Measurements from ENCODE around the gene CETP.

Gene CETP

DNA sequence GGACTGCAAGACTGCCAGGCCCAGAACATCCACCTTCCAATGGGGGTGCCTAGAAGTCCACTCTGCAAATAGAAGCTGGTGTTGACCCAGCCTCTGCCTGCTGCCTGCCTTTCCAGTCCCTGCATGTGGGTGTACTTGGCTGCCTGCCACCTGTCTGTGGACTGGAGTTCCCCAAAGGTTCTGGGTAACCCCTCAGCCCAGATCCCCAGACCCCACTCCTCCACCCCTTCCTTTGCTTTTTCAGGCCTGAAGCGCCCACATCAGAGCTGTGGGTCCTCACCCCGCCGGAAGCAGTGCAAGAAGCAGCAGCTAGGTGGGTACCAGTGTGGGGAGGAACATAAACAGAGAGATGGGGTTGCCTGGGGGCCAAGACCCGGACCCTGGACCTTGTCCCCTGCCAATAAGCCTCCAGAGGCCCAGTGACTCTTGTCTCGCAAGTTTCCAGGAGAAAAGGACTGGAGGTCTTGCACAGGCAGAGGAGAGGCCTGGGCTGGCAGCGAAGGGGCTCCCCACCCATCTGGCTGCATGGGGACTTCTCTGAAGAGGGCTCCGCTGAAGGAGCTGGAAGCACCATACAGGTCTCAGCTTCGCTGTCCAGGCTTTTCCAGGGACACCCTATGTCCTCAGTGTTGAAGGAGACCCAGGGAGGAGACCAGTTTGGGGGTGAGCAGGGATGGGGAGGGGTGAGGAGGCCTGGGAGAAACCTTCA is 61.9 kb downstream of the CETP start:
- peak; percentile 74 for DNase-seq (ENCODE audit: low read depth)

DNA sequence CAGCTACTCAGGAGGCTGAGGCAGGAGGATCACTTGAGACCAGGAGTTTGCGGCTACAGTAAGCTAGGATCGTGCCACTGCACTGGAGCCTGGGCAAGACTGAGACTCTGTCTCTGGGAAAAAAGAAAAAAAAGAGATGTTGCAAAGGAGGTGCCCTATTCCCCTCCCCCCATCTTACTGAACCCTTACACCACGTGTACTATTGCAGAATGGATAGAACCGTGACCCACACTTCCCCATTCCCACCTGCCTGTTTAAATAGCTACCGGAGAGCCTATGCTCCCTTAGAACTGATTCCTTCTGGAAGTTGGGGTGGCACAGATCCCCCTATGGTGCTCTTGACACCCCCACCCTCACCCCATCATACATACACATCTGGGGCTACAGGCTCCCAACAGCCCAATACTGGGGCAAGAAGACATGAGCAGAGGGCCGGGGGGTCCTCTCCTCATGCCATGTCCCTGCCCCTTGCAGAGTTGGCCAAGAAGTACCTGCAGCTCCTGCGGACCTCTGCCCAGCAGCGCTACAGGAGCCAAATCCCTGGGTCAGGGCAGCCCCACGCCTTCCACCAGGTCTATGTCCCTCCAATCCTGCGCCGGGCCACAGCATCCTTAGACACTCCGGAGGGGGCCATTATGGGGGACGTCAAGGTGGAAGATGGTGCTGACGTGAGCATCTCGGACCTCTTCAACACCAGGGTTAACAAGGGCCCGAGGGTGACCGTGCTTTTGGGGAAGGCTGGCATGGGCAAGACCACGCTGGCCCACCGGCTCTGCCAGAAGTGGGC is 63.3 kb downstream of the CETP start:
- DNase-seq (ENCODE audit: low read depth): no peak

DNA sequence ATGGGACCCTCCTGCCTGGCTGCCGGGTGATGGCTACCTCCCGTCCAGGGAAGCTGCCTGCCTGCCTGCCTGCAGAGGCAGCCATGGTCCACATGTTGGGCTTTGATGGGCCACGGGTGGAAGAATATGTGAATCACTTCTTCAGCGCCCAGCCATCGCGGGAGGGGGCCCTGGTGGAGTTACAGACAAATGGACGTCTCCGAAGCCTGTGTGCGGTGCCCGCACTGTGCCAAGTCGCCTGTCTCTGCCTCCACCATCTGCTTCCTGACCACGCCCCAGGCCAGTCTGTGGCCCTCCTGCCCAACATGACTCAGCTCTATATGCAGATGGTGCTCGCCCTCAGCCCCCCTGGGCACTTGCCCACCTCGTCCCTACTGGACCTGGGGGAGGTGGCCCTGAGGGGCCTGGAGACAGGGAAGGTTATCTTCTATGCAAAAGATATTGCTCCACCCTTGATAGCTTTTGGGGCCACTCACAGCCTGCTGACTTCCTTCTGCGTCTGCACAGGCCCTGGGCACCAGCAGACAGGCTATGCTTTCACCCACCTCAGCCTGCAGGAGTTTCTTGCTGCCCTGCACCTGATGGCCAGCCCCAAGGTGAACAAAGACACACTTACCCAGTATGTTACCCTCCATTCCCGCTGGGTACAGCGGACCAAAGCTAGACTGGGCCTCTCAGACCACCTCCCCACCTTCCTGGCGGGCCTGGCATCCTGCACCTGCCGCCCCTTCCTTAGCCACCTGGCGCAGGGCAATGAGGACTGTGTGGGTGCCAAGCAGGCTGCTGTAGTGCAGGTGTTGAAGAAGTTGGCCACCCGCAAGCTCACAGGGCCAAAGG is 64.4 kb downstream of the CETP start:
- no peak for DNase-seq (ENCODE audit: low read depth)

DNA sequence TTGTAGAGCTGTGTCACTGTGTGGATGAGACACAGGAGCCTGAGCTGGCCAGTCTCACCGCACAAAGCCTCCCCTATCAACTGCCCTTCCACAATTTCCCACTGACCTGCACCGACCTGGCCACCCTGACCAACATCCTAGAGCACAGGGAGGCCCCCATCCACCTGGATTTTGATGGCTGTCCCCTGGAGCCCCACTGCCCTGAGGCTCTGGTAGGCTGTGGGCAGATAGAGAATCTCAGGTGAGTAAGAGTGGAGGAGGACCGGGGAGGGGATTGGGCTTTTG is 65.0 kb downstream of the CETP start:
- no peak for DNase-seq (ENCODE audit: low read depth)

DNA sequence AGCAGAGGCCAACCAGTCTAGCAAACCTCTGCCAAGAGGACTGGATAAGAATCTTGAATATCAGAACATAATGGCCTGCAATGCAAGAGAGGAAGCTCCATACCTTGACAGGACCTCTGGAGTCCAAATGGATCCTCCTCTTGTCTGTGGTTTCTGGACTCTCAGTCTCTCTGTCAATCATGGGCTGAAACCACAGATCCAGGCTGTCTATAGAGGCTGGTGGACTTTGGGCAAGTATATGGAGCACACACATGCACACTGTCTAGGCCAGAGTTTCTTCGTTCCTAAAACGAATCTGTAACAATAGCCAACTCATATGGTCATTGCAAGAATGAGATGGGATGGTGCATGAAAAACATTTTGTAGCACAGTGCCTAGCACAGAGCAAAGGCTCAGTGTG is 65.3 kb downstream of the CETP start:
- no peak for DNase-seq (ENCODE audit: low read depth)

DNA sequence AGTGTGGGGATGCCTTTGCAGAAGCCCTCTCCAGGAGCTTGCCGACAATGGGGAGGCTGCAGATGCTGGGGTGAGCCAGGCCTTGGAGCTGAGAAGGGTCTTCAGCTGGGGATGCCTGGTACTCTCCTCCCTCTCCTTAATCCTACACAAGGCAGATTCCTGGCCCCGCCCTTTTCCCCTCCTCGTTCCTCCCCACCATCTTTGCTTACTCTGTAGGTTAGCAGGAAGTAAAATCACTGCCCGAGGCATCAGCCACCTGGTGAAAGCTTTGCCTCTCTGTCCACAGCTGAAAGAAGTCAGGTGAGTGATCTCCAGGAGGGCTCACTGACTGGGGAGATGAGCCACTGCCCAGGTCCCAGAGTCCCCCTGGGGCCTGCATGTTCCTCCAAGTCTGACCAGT is 66.3 kb downstream of the CETP start:
- no peak for DNase-seq (ENCODE audit: low read depth)

DNA sequence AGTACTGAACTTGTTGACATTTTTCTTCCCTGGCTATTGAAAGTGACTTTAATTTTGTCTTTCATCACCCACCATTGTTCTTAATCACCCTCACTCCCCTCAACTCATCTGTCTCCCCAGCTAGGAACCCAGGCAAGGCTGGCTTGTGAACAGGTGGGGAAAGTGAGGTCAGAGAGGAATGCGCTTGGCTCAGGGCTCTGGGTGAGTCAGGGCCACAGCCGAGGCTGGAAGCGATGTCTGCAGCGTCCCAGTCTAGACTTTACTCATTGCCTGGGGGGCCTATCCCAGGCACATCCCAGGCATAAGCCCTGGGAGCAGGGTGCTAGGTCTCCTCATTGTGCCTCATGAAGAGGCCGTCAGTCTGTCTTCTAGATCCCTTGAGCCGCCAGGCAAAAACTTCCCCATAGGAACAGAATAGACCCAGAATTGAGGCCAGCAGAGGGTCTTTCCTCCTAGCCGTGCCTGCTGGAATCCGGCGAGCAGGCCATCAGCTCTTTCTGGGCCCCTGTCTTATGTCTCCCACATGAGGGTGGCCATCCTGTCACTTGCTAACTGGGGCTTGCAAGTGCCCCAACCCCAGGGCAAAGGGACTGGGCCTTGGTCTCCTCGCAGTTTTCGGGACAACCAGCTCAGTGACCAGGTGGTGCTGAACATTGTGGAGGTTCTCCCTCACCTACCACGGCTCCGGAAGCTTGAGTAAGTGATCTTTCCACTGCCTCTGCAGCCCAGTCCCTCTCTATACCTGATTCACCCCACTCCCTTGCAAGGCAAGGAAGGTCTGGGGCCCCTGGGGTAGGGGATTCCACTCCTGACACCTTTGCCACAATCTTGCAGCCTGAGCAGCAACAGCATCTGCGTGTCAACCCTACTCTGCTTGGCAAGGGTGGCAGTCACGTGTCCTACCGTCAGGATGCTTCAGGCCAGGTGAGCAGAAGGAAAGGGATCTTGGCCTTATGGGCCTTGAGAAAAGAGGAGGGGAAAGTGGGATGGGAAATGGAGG is 67.7 kb downstream of the CETP start:
- DNase-seq (ENCODE audit: low read depth): no peak

DNA sequence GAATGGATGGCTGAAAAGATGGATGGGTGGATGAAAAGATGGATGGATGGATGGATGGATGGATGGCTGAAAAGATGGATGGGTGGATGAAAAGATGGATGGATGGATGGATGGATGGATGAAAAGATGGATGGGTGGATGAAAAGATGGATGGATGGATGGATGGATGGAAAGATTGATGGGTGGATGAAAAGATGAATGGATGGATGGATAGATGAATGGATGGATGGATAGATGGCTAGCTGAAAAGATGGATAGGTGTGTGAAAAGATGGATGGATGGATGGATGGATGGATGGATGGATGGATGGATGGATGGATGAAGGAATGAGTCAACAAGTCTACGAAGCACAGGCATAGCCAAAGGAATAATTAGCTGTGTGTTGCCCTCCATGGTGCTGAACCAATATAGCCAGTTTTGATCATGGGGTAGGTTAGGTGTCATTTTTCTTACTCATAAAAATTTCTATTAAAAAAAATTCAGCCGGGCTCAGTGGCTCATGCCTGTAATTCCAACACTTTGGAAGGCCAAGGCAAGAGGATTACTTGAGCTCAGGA is 68.7 kb downstream of the CETP start:
- no peak for DNase-seq (ENCODE audit: low read depth)

DNA sequence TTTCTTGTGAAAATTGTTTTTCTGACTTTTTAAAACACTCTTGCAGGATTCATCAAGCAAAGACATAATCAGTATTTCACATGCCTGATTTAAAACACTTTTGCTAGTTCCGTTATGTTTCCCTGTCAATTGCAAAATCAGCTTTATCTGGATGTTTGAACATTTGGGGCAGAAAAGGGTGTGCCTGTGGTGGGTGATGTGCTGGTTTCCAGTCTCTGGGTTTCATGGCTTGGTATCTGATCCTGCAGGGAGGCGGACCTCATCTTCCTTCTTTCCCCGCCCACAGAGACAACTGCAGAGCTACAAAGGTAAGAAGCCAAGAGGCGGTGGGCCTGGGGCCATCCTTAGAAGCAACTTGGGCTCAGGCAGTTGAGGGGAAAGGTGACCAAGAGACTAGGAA is 69.4 kb downstream of the CETP start:
- no peak for DNase-seq (ENCODE audit: low read depth)

DNA sequence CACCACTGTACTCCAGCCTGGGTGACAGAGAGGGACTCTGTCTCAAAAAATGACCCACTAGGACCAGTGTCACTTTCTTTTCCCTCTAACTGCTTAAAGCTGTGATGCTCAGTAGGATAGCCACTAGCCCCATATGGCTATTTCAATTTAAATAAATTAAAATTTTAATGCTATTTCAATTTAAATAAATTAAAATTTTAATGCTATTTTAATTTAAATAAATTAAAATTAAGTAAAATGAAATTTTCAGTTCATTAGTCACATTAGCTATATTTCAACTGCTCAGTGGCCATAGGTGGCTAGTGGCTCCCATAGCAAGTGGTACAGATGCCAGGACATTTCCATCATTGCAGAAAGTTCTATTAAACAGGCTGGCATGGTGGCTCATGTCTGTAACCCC is 70.6 kb downstream of the CETP start:
- no peak for DNase-seq (ENCODE audit: low read depth)

DNA sequence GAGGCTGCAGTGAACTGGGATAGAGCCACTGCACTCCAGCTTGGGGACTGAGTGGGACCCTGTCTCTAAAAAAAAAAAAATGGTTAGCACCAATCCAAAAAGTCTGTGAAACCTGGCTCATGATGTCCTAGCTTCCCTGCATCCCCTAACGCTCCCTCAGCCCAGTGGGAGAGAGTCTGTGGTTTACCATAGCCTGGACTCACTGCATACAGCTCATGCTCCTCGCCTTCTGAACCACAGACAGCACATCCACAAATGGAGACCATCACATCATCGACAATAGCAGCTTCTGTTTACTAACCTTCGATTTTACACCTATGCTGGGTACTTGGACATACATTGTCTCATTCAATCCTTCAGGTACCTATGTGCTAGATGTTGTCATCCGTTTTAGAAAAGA is 71.2 kb downstream of the CETP start:
- DNase-seq (ENCODE audit: low read depth): no peak

All from stimulated activated CD8-positive, alpha-beta memory T cell treated with anti-CD3 and anti-CD28 coated beads, Interleukin-4, amount 100 ng/mL, for 24 hours (primary cell).